GM19463 (cell line): Measurements from ENCODE around the gene GPR153.

ENCODE experiments used
- ATAC-seq: cut with Tn5 transposase; IDR thresholded peaks from one replicate; pipeline ENCODE4 v1.9.1; 2021; ENCODE audit warnings: mild to moderate bottlenecking, moderate library complexity; ENCODE audit not compliant: unreplicated experiment

The GPR153 gene

GRCh38 chr1:6269720-6270400 is 9.0 kb upstream of the GPR153 start:
- ATAC-seq = no peak

GRCh38 chr1:6269296-6269695 is 8.4 kb upstream of the GPR153 start:
- ATAC-seq = no peak

GRCh38 chr1:6268415-6268814 is 7.5 kb upstream of the GPR153 start:
- ATAC-seq = no peak

GRCh38 chr1:6267686-6268322 is 6.9 kb upstream of the GPR153 start:
- no peak for ATAC-seq

GRCh38 chr1:6266641-6267040 is 5.7 kb upstream of the GPR153 start:
- ATAC-seq = no peak

GRCh38 chr1:6265151-6265550 is 4.3 kb upstream of the GPR153 start:
- ATAC-seq = no peak

- ATAC-seq = no peak
Observed at GRCh38 chr1:6263716-6264115, 2.8 kb upstream of the GPR153 start.

- ATAC-seq = no peak
Observed at GRCh38 chr1:6262555-6263420, 1.9 kb upstream of the GPR153 start.

- no peak for ATAC-seq
Observed at GRCh38 chr1:6261615-6261995, 707 bp upstream of the GPR153 start.

GRCh38 chr1:6260433-6260934 is 414 bp downstream of the GPR153 start:
- no peak for ATAC-seq

GRCh38 chr1:6259491-6260362 is 1.2 kb downstream of the GPR153 start:
- ATAC-seq = peak; percentile 54

GRCh38 chr1:6258675-6259074 is 2.2 kb downstream of the GPR153 start:
- no peak for ATAC-seq

GRCh38 chr1:6257541-6258069 is 3.3 kb downstream of the GPR153 start:
- ATAC-seq = no peak

GRCh38 chr1:6256645-6257044 is 4.3 kb downstream of the GPR153 start:
- ATAC-seq = no peak

- ATAC-seq = no peak
Observed at GRCh38 chr1:6254691-6255090, 6.2 kb downstream of the GPR153 start.

- ATAC-seq = no peak
Observed at GRCh38 chr1:6253380-6253779, 7.5 kb downstream of the GPR153 start.

- ATAC-seq = no peak
Observed at GRCh38 chr1:6252374-6252710, 8.6 kb downstream of the GPR153 start.

- ATAC-seq = no peak
Observed at GRCh38 chr1:6251681-6252373, 9.1 kb downstream of the GPR153 start.

GRCh38 chr1:6251233-6251632 is 9.7 kb downstream of the GPR153 start:
- no peak for ATAC-seq
